Heart left ventricle (tissue), 13 donors: ENCODE results near the gene COMMD1.

Experiments
- POLR2A ChIP-seq, 2 donors: fragments of 450-650 bp; IDR thresholded peaks; one replicate each; pipeline ENCODE4 v1.6.1; 2017; ENCODE audit warnings: antibody characterized with exemption in 2 of 2, mild to moderate bottlenecking in 2 of 2, moderate library complexity in 2 of 2
- TF ChIP-seq, protein P1 (sequence below), 12 donors: fragments of 200-600 bp; sonication (generic) in 4 of 12; IDR thresholded peaks; one replicate each; pipeline versions ENCODE4 v1.5.0 to v1.8.0; 2018 to 2022; ENCODE audit warnings: antibody characterized with exemption in 12 of 12, mild to moderate bottlenecking in 5 of 12
- donor health status: ischemic (EF 13 %, LVEDD 7.1; RV severe dilation, severe dysfunction).
- donor health status: DM: no; HTN: yes; CAD: no.
- donor health status: DM: no; HTN: no; CAD: no.
- donor health status: ischemic (EF 25% LVEDD 6.9; RV normal size, moderate dysfunction).
- donor health status: ischemic (EF 25% LVEDD 5.7; RV mildly dilated, moderate dysfunction).
- donor health status: ischemic (EF 35%, LVEDD 5.7; RV mildly dilated, moderate dysfunction).
- donor health status: nonischemic (EF 11% LVEDD 7.7; RV severe dilation, severe dysfunction).
- donor health status: DM: yes; HTN: yes; CAD: no.
- donor health status: PGD.
- donor health status: ischemic (EF 29% LVEDD 5.4; RV normal size, mild dysfunction).
- donor health status: nonischemic (EF 23%, LVEDD 6.1; RV moderate dilation, normal function).

GRCh38 chr2:62084801-62085200 is 179.3 kb downstream of the COMMD1 start:
- TF ChIP-seq, protein P1, sequence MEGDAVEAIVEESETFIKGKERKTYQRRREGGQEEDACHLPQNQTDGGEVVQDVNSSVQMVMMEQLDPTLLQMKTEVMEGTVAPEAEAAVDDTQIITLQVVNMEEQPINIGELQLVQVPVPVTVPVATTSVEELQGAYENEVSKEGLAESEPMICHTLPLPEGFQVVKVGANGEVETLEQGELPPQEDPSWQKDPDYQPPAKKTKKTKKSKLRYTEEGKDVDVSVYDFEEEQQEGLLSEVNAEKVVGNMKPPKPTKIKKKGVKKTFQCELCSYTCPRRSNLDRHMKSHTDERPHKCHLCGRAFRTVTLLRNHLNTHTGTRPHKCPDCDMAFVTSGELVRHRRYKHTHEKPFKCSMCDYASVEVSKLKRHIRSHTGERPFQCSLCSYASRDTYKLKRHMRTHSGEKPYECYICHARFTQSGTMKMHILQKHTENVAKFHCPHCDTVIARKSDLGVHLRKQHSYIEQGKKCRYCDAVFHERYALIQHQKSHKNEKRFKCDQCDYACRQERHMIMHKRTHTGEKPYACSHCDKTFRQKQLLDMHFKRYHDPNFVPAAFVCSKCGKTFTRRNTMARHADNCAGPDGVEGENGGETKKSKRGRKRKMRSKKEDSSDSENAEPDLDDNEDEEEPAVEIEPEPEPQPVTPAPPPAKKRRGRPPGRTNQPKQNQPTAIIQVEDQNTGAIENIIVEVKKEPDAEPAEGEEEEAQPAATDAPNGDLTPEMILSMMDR (IDR thresholded peaks at IDR 0.05), result no peak
- TF ChIP-seq POLR2A (IDR thresholded peaks at IDR 0.05), result no peak
